Choroid plexus epithelial cell (primary cell): Measurements from ENCODE around the gene MRPL16.

Experiments
- DNase-seq: peaks from one replicate; pipeline ENCODE4 v3.0.0-alpha.2; 2010; ENCODE audit warnings: low read depth
- H3K4me3 ChIP-seq: 2 replicates; pipeline ENCODE4 v1.5.1; 2011; ENCODE audit warnings: low read depth, mild to moderate bottlenecking, control low read depth, low read length, moderate library complexity
- CTCF ChIP-seq: conservative IDR thresholded peaks from 2 replicates; pipeline ENCODE4 v1.5.1; 2011; ENCODE audit warnings: low read depth, mild to moderate bottlenecking, control low read depth, inconsistent platforms, low read length, moderate library complexity

Gene MRPL16

GRCh38 chr11:59758401-59759037 lies 52.1 kb downstream of the MRPL16 start:
- TF ChIP-seq CTCF = no peak
- H3K4me3 ChIP-seq = no peak overlapping the region
- DNase-seq = no peak

- no peak for TF ChIP-seq CTCF
- peak; percentile 29 for DNase-seq
- H3K4me3 ChIP-seq = peak overlapping the region; percentile 0
Observed at GRCh38 chr11:59756845-59757244, 53.7 kb downstream of the MRPL16 start.

GRCh38 chr11:59756558-59756840 lies 54.1 kb downstream of the MRPL16 start:
- H3K4me3 ChIP-seq = peak overlapping the region; percentile 88
- no peak for TF ChIP-seq CTCF
- DNase-seq = no peak
